ENCODE data around the gene MRLN. TPM values are rescaled to one million over a fixed set of nuclear protein-coding genes. Genes with fewer than 3 reads are reported as not detected.
"Not testable (repeated sequence)": the region's sequence is repeated elsewhere in the genome, so short reads cannot be mapped to it uniquely, and the experiment has no call there.

Gene MRLN
- total RNA-seq, 2 experiments from 2014 or later: 0.56 TPM; not detected in 1

DNA sequence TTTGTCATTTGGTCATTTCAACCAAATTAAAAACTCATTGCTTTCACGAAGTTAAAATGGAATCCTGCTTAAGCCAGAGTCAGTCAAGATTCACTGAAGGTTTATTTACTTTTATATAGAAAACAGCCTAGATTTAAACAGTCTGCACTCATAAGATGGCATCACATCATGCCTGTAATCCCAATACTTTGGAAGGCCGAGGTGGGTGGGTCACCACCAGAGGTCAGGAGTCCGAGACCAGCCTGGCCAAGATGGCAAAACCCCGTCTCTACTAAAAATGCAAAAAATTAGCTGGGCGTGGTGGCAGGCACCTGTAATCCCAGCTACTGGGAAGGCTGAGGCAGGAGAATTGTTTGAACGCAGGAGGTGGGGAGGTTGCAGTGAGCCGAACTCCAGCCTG, 33.8 kb upstream of the MRLN start:
- intact Hi-C loops (cut with DNase I, micrococcal nuclease); ATAC-seq (ENCODE audit: poor library complexity): not testable (repeated sequence)
- H3K36me3 Mint-ChIP-seq (ENCODE audit: low read depth): peaks cover 31% of the 10 kb centered on the region

DNA sequence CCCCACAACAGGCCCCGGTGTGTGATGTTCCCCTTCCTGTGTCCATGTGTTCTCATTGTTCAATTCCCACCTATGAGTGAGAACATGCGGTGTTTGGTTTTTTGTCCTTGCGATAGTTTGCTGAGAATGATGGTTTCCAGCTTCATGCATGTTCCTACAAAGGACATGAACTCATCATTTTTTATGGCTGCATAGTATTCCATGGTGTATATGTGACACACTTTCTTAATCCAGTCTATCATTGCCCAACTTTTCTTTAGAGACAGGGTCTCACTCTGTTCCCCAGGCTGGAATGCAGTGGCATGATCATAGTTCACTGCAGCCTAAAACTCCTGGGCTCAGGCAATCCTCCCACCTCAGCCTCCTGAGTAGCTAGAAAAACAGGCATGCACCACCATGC, 32.2 kb upstream of the MRLN start:
- H3K4me1 ChIP-seq (ENCODE audit: insufficient read depth, low read length); POLR2A ChIA-PET; H3K27ac Mint-ChIP-seq; intact Hi-C loops (cut with DNase I, micrococcal nuclease); CTCF ChIA-PET; ATAC-seq (ENCODE audit: poor library complexity); DNase-seq; H3K4me3 Mint-ChIP-seq; H3K4me1 Mint-ChIP-seq (ENCODE audit: low read depth); H3K27ac ChIP-seq (ENCODE audit: low read depth in 1 of 2, low read length in 2 of 2); H3K4me3 ChIP-seq (ENCODE audit: low read length); H3K9me3 Mint-ChIP-seq; H3K27me3 Mint-ChIP-seq; H3K9me3 ChIP-seq (ENCODE audit: control insufficient read depth in 1 of 2, insufficient read depth in 1 of 2, low read length in 2 of 2); H3K36me3 ChIP-seq (ENCODE audit: insufficient read depth, low read length); H3K27me3 ChIP-seq (ENCODE audit: control insufficient read depth in 1 of 2, insufficient read depth in 2 of 2, low read length in 2 of 2): not testable (repeated sequence)
- peaks cover 17% of the 10 kb centered on the region for H3K36me3 Mint-ChIP-seq (ENCODE audit: low read depth)

More for the DNA sequence above, 33.8 kb upstream of the MRLN start:
- POLR2A ChIA-PET; H3K27me3 ChIP-seq (ENCODE audit: control insufficient read depth in 1 of 2, insufficient read depth in 2 of 2, low read length in 2 of 2); H3K4me3 ChIP-seq (ENCODE audit: low read length); H3K9me3 Mint-ChIP-seq; H3K27ac ChIP-seq (ENCODE audit: low read depth in 1 of 2, low read length in 2 of 2); H3K27me3 Mint-ChIP-seq; H3K9me3 ChIP-seq (ENCODE audit: control insufficient read depth in 1 of 2, insufficient read depth in 1 of 2, low read length in 2 of 2); H3K27ac Mint-ChIP-seq; DNase-seq; H3K4me3 Mint-ChIP-seq; H3K4me1 Mint-ChIP-seq (ENCODE audit: low read depth); H3K4me1 ChIP-seq (ENCODE audit: insufficient read depth, low read length): not testable (repeated sequence)
- CTCF ChIA-PET: interaction anchor here (0.9 kb wide), 1 partner anchor 11 kb away, joined by 3 read pairs; no protein-coding TSS in a partner anchor
- peaks cover 11% of the 10 kb centered on the region for H3K36me3 ChIP-seq (ENCODE audit: insufficient read depth, low read length)

DNA sequence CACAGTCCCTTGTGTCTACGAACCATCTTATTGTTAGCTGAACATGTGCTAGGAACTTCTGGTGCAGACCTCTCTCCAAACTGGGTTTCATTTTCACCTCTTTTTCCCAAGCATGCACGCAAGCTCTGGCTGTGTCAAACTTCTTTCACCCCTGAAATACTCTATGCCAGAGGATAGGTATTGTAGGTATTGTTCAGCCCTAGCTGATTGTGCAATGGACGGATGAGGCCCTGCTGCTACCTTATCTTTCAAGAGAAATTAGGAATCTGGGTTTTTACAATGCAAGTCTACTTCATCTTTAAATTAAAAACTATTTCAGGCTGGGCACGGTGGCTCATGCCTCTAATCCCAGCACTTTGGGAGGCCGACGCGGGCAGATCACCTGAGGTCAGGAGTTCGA, 28.3 kb upstream of the MRLN start:
- TF ChIP-seq, protein P1, sequence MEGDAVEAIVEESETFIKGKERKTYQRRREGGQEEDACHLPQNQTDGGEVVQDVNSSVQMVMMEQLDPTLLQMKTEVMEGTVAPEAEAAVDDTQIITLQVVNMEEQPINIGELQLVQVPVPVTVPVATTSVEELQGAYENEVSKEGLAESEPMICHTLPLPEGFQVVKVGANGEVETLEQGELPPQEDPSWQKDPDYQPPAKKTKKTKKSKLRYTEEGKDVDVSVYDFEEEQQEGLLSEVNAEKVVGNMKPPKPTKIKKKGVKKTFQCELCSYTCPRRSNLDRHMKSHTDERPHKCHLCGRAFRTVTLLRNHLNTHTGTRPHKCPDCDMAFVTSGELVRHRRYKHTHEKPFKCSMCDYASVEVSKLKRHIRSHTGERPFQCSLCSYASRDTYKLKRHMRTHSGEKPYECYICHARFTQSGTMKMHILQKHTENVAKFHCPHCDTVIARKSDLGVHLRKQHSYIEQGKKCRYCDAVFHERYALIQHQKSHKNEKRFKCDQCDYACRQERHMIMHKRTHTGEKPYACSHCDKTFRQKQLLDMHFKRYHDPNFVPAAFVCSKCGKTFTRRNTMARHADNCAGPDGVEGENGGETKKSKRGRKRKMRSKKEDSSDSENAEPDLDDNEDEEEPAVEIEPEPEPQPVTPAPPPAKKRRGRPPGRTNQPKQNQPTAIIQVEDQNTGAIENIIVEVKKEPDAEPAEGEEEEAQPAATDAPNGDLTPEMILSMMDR (IDR thresholded peaks at IDR 0.05): no peak
- Histone ChIP-seq H3K9me3 (ENCODE audit: control insufficient read depth in 1 of 2, insufficient read depth in 1 of 2, low read length in 2 of 2) (peaks cover 0 to 12% of the 10 kb centered on the region in 2 experiments), H3K4me3 (ENCODE audit: low read length) (no peak overlapping the region), H3K4me1 (ENCODE audit: insufficient read depth, low read length) (no peaks in the 10 kb centered on the region), H3K36me3 (ENCODE audit: insufficient read depth, low read length) (no peaks in the 10 kb centered on the region), H3K27ac (ENCODE audit: low read depth in 1 of 2, low read length in 2 of 2) (no peak overlapping the region), H3K27me3 (ENCODE audit: control insufficient read depth in 1 of 2, insufficient read depth in 2 of 2, low read length in 2 of 2) (no peaks in the 10 kb centered on the region)
- ChIA-PET CTCF (no interaction called here), POLR2A (no interaction called here)
- DNase-seq (no peak), ATAC-seq (ENCODE audit: poor library complexity) (no peak)
- intact Hi-C loops (cut with DNase I, micrococcal nuclease): no loop called here
- no peak overlapping the region for H3K4me3 Mint-ChIP-seq
- H3K27ac Mint-ChIP-seq: no peak overlapping the region
- H3K27me3 Mint-ChIP-seq: no peaks in the 10 kb centered on the region
- peaks cover 5% of the 10 kb centered on the region for H3K9me3 Mint-ChIP-seq
- no peaks in the 10 kb centered on the region for H3K4me1 Mint-ChIP-seq (ENCODE audit: low read depth)
- no peaks in the 10 kb centered on the region for H3K36me3 Mint-ChIP-seq (ENCODE audit: low read depth)

DNA sequence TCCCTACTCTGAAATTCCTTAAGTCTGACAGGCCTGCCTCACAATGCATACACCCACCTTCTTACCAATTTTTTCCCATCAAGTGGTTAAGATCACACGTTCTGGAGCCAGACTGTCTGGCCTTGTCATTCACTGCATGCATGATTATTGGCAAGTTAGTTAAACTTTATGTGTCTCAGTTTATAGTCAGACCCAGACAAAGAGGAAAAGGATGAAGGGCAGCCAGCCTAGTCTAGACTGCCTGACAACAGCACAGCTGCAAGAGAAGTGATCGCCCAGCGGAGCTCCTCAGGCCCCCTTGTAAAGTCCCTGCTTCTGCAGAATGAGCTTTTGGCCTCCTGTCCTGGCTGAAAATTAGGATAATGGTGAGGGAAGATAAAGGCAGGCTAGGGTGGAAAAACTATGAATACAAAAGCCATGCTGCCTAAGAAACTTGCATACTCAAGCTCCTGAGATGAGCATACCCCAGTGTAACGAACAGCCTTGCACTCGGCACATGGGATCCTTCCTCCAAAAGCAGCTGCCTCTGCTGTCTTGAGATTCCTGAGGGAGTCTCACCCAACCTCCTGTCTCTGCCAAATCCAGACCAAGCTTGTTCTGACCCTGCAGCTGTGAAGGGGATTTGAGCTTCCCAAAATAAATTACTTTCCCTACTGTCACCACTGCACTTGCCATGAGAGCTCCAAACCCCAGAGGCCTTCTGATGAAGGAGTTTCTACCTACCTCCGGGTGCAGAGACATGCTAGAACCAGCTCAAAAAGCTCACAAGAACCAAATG, 26.7 kb upstream of the MRLN start:
- no peak overlapping the region for H3K27ac Mint-ChIP-seq
- Histone ChIP-seq H3K27ac (ENCODE audit: low read depth in 1 of 2, low read length in 2 of 2) (no peak overlapping the region), H3K4me3 (ENCODE audit: low read length) (no peak overlapping the region), H3K4me1 (ENCODE audit: insufficient read depth, low read length) (no peaks in the 10 kb centered on the region), H3K9me3 (ENCODE audit: control insufficient read depth in 1 of 2, insufficient read depth in 1 of 2, low read length in 2 of 2) (peaks cover 0 to 7% of the 10 kb centered on the region in 2 experiments), H3K36me3 (ENCODE audit: insufficient read depth, low read length) (no peaks in the 10 kb centered on the region), H3K27me3 (ENCODE audit: control insufficient read depth in 1 of 2, insufficient read depth in 2 of 2, low read length in 2 of 2) (no peaks in the 10 kb centered on the region)
- ATAC-seq (ENCODE audit: poor library complexity) (no peak), DNase-seq (no peak)
- H3K4me3 Mint-ChIP-seq: no peak overlapping the region
- no peaks in the 10 kb centered on the region for H3K36me3 Mint-ChIP-seq (ENCODE audit: low read depth)
- ChIA-PET POLR2A (no interaction called here), CTCF (no interaction called here)
- H3K27me3 Mint-ChIP-seq: no peaks in the 10 kb centered on the region
- no peaks in the 10 kb centered on the region for H3K4me1 Mint-ChIP-seq (ENCODE audit: low read depth)
- TF ChIP-seq, protein P1 (IDR thresholded peaks at IDR 0.05): no peak
- peaks cover 6% of the 10 kb centered on the region for H3K9me3 Mint-ChIP-seq
- intact Hi-C loops (cut with DNase I, micrococcal nuclease): no loop called here
